ENCODE data around the gene SPHK1.

GRCh38 chr17:76432712-76433336 lies 48.4 kb downstream of the SPHK1 start:
- TF ChIP-seq CTCF (IDR thresholded peaks at IDR 0.05; ENCODE audit: extremely low read depth in 1 of 2, insufficient read depth in 1 of 2, low read depth in 1 of 2, low read length in 2 of 2) (peak; percentile 22 to 54), MYC (IDR thresholded peaks at IDR 0.05; ENCODE audit: low read depth, low read length) (no peak), MAX (IDR thresholded peaks at IDR 0.05; ENCODE audit: insufficient read depth, insufficient read length) (no peak), EZH2 (IDR thresholded peaks at IDR 0.05; ENCODE audit: borderline replicate concordance, low read depth, low read length, severe bottlenecking) (no peak), POLR2A (IDR thresholded peaks at IDR 0.05; ENCODE audit: low read depth, low read length) (no peak), POLR2AphosphoS5 (IDR thresholded peaks at IDR 0.05; ENCODE audit: insufficient read depth, low read depth, low read length) (no peak)

Measured in endothelial cell of umbilical vein (primary cell).